Testis (tissue), 3 donors: Measurements from ENCODE around the gene STON2. TPM values are rescaled to one million over a fixed set of nuclear protein-coding genes. Genes with fewer than 3 reads are reported as not detected.

ENCODE experiments used
- DNase-seq: peaks from one replicate; pipeline ENCODE4 v3.0.0-alpha.2; 2019
- H3K27ac ChIP-seq, 2 donors: fragments of 200-600 bp; sonication (generic); one replicate each; pipeline ENCODE4 v1.5.1; 2019
- H3K27me3 ChIP-seq: fragments of 200-600 bp; sonication (generic); one replicate; pipeline ENCODE4 v1.5.1; 2019
- H3K36me3 ChIP-seq: fragments of 200-600 bp; sonication (generic); one replicate; pipeline ENCODE4 v1.5.1; 2017; ENCODE audit warnings: low read depth; ENCODE audit errors: missing control alignments
- H3K4me1 ChIP-seq: fragments of 200-600 bp; sonication (generic); one replicate; pipeline ENCODE4 v1.5.1; 2019
- H3K4me3 ChIP-seq, 2 donors: fragments of 200-600 bp; sonication (generic); one replicate each; pipeline ENCODE4 v1.5.1; 2017 to 2019
- H3K9me3 ChIP-seq: fragments of 200-600 bp; sonication (generic); one replicate; pipeline ENCODE4 v1.5.1; 2017
- CTCF ChIP-seq, 3 experiments: fragments of 450-650 bp in 2 of 3; fragments of 200-600 bp in 1 of 3; sonication (generic) in 1 of 3; IDR thresholded peaks; one replicate each; pipeline ENCODE4 v1.5.1; 2016 to 2019; ENCODE audit warnings: antibody characterized with exemption in 3 of 3, mild to moderate bottlenecking in 2 of 3, moderate library complexity in 1 of 3
- POLR2A ChIP-seq: fragments of 450-650 bp; IDR thresholded peaks from one replicate; pipeline ENCODE4 v1.6.1; 2017; ENCODE audit warnings: antibody characterized with exemption, mild to moderate bottlenecking, moderate library complexity
- WGBS, 2 donors: methylation state at CpG; one replicate each; pipeline ENCODE4 v1.1.5; 2018; 5-methylcytosine and 5-hydroxymethylcytosine counted together
- intact Hi-C: fragments of 100-400 bp; cut with DNase I; formaldehyde crosslinking; loops from one replicate; pipeline ENCODE4 v1.15.1; 2023; ENCODE audit warnings: low total_unique reads
- polyA plus RNA-seq: library from polyadenylated mRNA; stranded (reverse); fragments of 350-450 nt; fragmentation: Illumina TruSeq; extraction: RNeasy Lipid Tissue Mini Kit (QIAGEN cat#74804); gene quantifications from one replicate; pipeline ENCODE4 v1.2.3, GENCODE V29; 2014; ENCODE audit warnings: low read depth, low replicate concordance; ENCODE audit not compliant: insufficient read depth
- total RNA-seq, 2 donors: library from RNA; depleted of rRNA; stranded (reverse); fragments of >200 nt; gene quantifications; one replicate each; pipeline ENCODE4 v1.2.3, GENCODE V29; 2016

STON2 gene
- total and polyA plus RNA-seq, 3 donors from 2014 or later: 8.3 to 38.5 (median 22.8) TPM

GRCh38 chr14:81390696-81391095, 9.4 kb downstream of the STON2 start:
- no peak for DNase-seq
- intact Hi-C loops: no loop called here
- Histone ChIP-seq H3K9me3 (no peaks in the 10 kb centered on the region), H3K4me3 (no peak overlapping the region), H3K27ac (no peak overlapping the region), H3K4me1 (no peaks in the 10 kb centered on the region), H3K36me3 (no peaks in the 10 kb centered on the region), H3K27me3 (no peaks in the 10 kb centered on the region)
- 77 to 84% methylated on average over 3 of the region's 3 CpGs for WGBS, 2 donors
- TF ChIP-seq POLR2A: no peak
- no peak for TF ChIP-seq CTCF (IDR thresholded peaks at IDR 0.05)

GRCh38 chr14:81388336-81388735, 11.8 kb downstream of the STON2 start:
- no peak for DNase-seq
- H3K9me3 ChIP-seq: no peaks in the 10 kb centered on the region
- no peaks in the 10 kb centered on the region for H3K4me1 ChIP-seq
- no peaks in the 10 kb centered on the region for H3K27me3 ChIP-seq
- WGBS, 2 donors: 90% methylated on average over 2 of the region's 2 CpGs
- no peaks in the 10 kb centered on the region for H3K36me3 ChIP-seq
- no peak overlapping the region for H3K27ac ChIP-seq
- H3K4me3 ChIP-seq: no peak overlapping the region
- intact Hi-C loops: no loop called here
- TF ChIP-seq POLR2A (no peak), CTCF (IDR thresholded peaks at IDR 0.05) (no peak)

- Histone ChIP-seq H3K9me3 (no peaks in the 10 kb centered on the region), H3K4me1 (no peaks in the 10 kb centered on the region), H3K27ac (no peak overlapping the region), H3K4me3 (no peak overlapping the region), H3K27me3 (no peaks in the 10 kb centered on the region), H3K36me3 (no peaks in the 10 kb centered on the region)
- TF ChIP-seq POLR2A: no peak
- TF ChIP-seq CTCF (IDR thresholded peaks at IDR 0.05): no peak
- no peak for DNase-seq
- WGBS, 2 donors: 68 to 85% methylated on average over 4 of the region's 4 CpGs
- intact Hi-C loops: no loop called here
These were observed 13.8 kb downstream of the STON2 start for GRCh38 chr14:81386290-81386745.

- Histone ChIP-seq H3K36me3 (no peaks in the 10 kb centered on the region), H3K9me3 (no peaks in the 10 kb centered on the region), H3K4me1 (no peaks in the 10 kb centered on the region), H3K27me3 (no peaks in the 10 kb centered on the region), H3K4me3 (no peak overlapping the region), H3K27ac (no peak overlapping the region)
- DNase-seq: no peak
- 86 to 95% methylated on average over 7 of the region's 7 CpGs for WGBS, 2 donors
- intact Hi-C loops: no loop called here
- TF ChIP-seq CTCF (IDR thresholded peaks at IDR 0.05) (no peak), POLR2A (no peak)
These were observed 14.2 kb downstream of the STON2 start for GRCh38 chr14:81385886-81386285.

GRCh38 chr14:81385419-81385818, 14.7 kb downstream of the STON2 start:
- Histone ChIP-seq H3K9me3 (no peaks in the 10 kb centered on the region), H3K4me3 (no peak overlapping the region), H3K27ac (no peak overlapping the region), H3K4me1 (no peaks in the 10 kb centered on the region), H3K36me3 (no peaks in the 10 kb centered on the region), H3K27me3 (no peaks in the 10 kb centered on the region)
- intact Hi-C loops: no loop called here
- TF ChIP-seq POLR2A (no peak), CTCF (IDR thresholded peaks at IDR 0.05) (no peak)
- no peak for DNase-seq
- 96% methylated on average over 1 of the region's 1 CpG for WGBS, 2 donors
